Tibial nerve (tissue), 3 donors: Measurements from ENCODE around the gene SEL1L3.

Source experiments
- CTCF ChIP-seq, 5 experiments: fragments of 200-600 bp in 3 of 5; fragments of 450-650 bp in 2 of 5; sonication (generic) in 3 of 5; IDR thresholded peaks; one replicate each; pipeline ENCODE4 v1.5.1; 2016 to 2019; ENCODE audit warnings: antibody characterized with exemption in 5 of 5, mild to moderate bottlenecking in 3 of 5, moderate library complexity in 2 of 5
- POLR2A ChIP-seq, 2 donors: fragments of 450-650 bp; IDR thresholded peaks; one replicate each; pipeline ENCODE4 v1.6.1; 2017; ENCODE audit warnings: antibody characterized with exemption in 2 of 2, mild to moderate bottlenecking in 2 of 2, moderate library complexity in 2 of 2

DNA sequence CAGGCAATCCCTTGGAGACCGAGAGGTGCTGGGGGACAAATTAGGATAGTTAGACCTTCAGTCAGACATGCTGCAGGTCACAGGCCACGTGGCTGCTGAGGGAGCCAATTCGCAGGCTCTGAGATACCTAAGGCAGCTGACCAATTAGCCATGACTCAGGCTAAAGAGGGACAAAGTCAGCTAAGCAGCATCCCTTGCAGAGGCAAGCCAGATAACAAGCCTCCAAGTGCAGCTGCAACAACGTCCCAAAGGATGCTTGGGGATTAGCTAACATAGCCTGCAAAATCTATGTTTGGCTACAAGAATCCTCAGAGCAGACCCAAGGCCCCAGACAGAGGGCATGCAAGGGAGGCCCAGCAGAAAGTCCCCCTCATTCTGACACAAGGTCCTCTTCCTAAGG is 93.5 kb downstream of the SEL1L3 start:
- TF ChIP-seq CTCF (IDR thresholded peaks at IDR 0.05): no peak
- no peak for TF ChIP-seq POLR2A (IDR thresholded peaks at IDR 0.05)
